Loucy (cell line): ENCODE results near the gene EDN3.

Source experiments
- H2AFZ ChIP-seq: fragments of 200-600 bp; sonication (generic); 2 replicates; pipeline ENCODE4 v1.6.0; 2016; ENCODE audit warnings: antibody characterized with exemption, mild to moderate bottlenecking, low read length, moderate library complexity
- H3F3A ChIP-seq: fragments of 200-600 bp; 2 replicates; pipeline ENCODE4 v1.6.0; 2016; ENCODE audit warnings: antibody characterized with exemption, low read depth, mild to moderate bottlenecking
- H3K27me3 ChIP-seq: fragments of 200-600 bp; sonication (generic); 2 replicates; pipeline ENCODE4 v1.6.1; 2014; ENCODE audit warnings: low read length, mild to moderate bottlenecking; ENCODE audit not compliant: insufficient read depth, poor library complexity, severe bottlenecking
- H3K36me3 ChIP-seq: fragments of 200-600 bp; sonication (generic); 2 replicates; pipeline ENCODE4 v1.6.1; 2016; ENCODE audit warnings: low read length; ENCODE audit not compliant: insufficient read depth
- H3K4me1 ChIP-seq: fragments of 200-600 bp; sonication (generic); 2 replicates; pipeline ENCODE4 v1.5.1; 2014; ENCODE audit warnings: low read length, mild to moderate bottlenecking; ENCODE audit not compliant: insufficient read depth, poor library complexity, severe bottlenecking
- H3K4me2 ChIP-seq: fragments of 200-600 bp; sonication (generic); 2 replicates; pipeline ENCODE4 v1.6.0; 2014; ENCODE audit warnings: antibody characterized with exemption, low read length, low read depth, mild to moderate bottlenecking; ENCODE audit not compliant: poor library complexity, severe bottlenecking
- H3K4me3 ChIP-seq: fragments of 200-600 bp; sonication (generic); 2 replicates; pipeline ENCODE4 v1.5.1; 2014; ENCODE audit warnings: low read length, mild to moderate bottlenecking, mixed read lengths; ENCODE audit not compliant: poor library complexity, severe bottlenecking
- H3K79me2 ChIP-seq: fragments of 200-600 bp; sonication (generic); 2 replicates; pipeline ENCODE4 v1.6.1; 2014; ENCODE audit warnings: low read length; ENCODE audit not compliant: insufficient read depth
- H3K9ac ChIP-seq: fragments of 200-600 bp; sonication (generic); 2 replicates; pipeline ENCODE4 v1.6.0; 2014; ENCODE audit warnings: mild to moderate bottlenecking, low read depth, low read length, moderate library complexity; ENCODE audit not compliant: poor library complexity, severe bottlenecking
- H3K9me2 ChIP-seq: fragments of 200-600 bp; sonication (generic); replicated peaks from 2 replicates; pipeline ENCODE4 v1.6.1; 2016; ENCODE audit warnings: low read depth, low read length, mixed read lengths
- H3K9me3 ChIP-seq: fragments of 200-600 bp; sonication (generic); 2 replicates; pipeline ENCODE4 v1.6.1; 2014; ENCODE audit warnings: mild to moderate bottlenecking, antibody characterized with exemption, low read length, low read depth; ENCODE audit not compliant: insufficient read depth
- H4K20me1 ChIP-seq: fragments of 200-600 bp; sonication (generic); 2 replicates; pipeline ENCODE4 v1.6.0; 2014; ENCODE audit warnings: antibody characterized with exemption, low read length, mild to moderate bottlenecking; ENCODE audit not compliant: insufficient read depth, poor library complexity, severe bottlenecking
- CTCF ChIP-seq: fragments of 200-600 bp; sonication (generic); conservative IDR thresholded peaks from 2 replicates; pipeline ENCODE4 v1.5.1; 2014; ENCODE audit warnings: mild to moderate bottlenecking, antibody characterized with exemption, low read length
- EZH2phosphoT487 ChIP-seq: fragments of 200-600 bp; IDR thresholded peaks from 2 replicates; pipeline ENCODE4 v1.6.1; 2018; ENCODE audit warnings: antibody characterized with exemption, mild to moderate bottlenecking, moderate library complexity, borderline replicate concordance

Gene EDN3

GRCh38 chr20:59363101-59363500 is 62.7 kb downstream of the EDN3 start:
- Histone ChIP-seq H3K36me3 (no peaks in the 10 kb centered on the region), H3K9me3 (no peaks in the 10 kb centered on the region), H2AFZ (no peak overlapping the region), H4K20me1 (no peaks in the 10 kb centered on the region), H3K9ac (no peak overlapping the region), H3K4me2 (no peak overlapping the region), H3F3A (no peaks in the 10 kb centered on the region), H3K4me3 (no peak overlapping the region), H3K27me3 (no peaks in the 10 kb centered on the region), H3K9me2 (no peaks in the 10 kb centered on the region), H3K4me1 (no peaks in the 10 kb centered on the region), H3K79me2 (no peaks in the 10 kb centered on the region)
- TF ChIP-seq CTCF = no peak
- TF ChIP-seq EZH2phosphoT487 = no peak

DNA sequence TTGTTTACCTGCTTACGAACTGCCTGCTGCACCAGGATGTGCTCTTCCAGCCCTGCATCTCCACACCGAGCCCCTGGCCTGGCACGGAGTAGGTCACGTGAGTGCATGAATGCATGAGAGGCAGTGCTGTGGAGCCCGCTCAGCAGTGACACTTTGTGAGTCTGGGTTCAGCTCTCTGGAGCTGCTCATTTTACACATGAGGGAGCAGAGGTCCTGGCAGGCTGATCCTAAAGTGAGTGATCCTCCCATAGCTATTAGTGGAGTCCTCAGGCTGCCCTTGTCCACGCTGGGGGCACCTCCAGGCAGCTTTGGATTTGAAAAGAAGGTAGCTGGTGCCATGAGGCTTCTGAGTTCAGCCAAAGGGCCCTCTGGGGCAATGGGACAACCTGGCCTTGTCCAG is 64.2 kb downstream of the EDN3 start:
- no peaks in the 10 kb centered on the region for H3K9me2 ChIP-seq
- H3K4me3 ChIP-seq = no peak overlapping the region
- H3K9ac ChIP-seq = no peak overlapping the region
- no peak overlapping the region for H2AFZ ChIP-seq
- H3F3A ChIP-seq = no peaks in the 10 kb centered on the region
- H3K36me3 ChIP-seq = no peaks in the 10 kb centered on the region
- no peak overlapping the region for H3K4me2 ChIP-seq
- TF ChIP-seq CTCF = no peak
- no peak for TF ChIP-seq EZH2phosphoT487
- H3K9me3 ChIP-seq = no peaks in the 10 kb centered on the region
- no peaks in the 10 kb centered on the region for H3K27me3 ChIP-seq
- H3K79me2 ChIP-seq = no peaks in the 10 kb centered on the region
- H3K4me1 ChIP-seq = no peaks in the 10 kb centered on the region
- no peaks in the 10 kb centered on the region for H4K20me1 ChIP-seq

DNA sequence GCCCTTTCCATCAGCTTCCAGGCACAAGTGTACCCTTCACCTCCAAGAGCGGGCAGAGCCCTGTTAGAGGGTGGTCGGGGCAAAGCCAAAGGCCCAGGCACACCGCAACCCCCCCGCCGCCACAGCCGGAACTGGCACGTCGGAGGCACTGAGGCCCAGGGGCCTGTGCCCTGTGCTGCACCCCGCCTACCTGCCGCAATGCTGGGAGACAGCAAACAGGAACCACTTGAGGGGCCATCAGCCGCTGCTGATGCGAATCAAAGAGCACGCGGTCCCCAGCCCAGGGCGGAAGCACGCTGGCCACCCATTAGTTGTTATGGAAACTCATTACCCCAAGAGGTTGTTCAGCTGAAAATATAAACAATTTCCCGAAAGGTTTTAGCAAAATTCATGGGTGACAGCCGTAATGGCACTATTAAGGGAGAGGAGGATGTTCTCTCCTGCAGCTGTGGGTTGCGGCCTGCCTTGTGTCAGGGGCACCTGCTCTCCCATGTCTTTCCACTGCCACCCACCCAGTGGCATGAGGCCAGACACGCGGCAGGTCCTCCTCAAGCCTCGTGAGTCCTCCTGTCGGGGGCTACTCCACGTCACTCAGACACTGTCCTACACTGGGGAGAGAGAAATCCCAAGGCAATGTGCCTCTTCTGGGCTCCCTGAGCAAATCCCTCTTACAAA is 65.3 kb downstream of the EDN3 start:
- H3K4me1 ChIP-seq = no peaks in the 10 kb centered on the region
- H3K9ac ChIP-seq = no peak overlapping the region
- no peak overlapping the region for H2AFZ ChIP-seq
- no peaks in the 10 kb centered on the region for H3K27me3 ChIP-seq
- H3F3A ChIP-seq = no peaks in the 10 kb centered on the region
- H3K9me2 ChIP-seq = no peaks in the 10 kb centered on the region
- H3K4me3 ChIP-seq = no peak overlapping the region
- H3K36me3 ChIP-seq = no peaks in the 10 kb centered on the region
- H3K4me2 ChIP-seq = no peak overlapping the region
- no peaks in the 10 kb centered on the region for H3K79me2 ChIP-seq
- no peaks in the 10 kb centered on the region for H4K20me1 ChIP-seq
- TF ChIP-seq CTCF (no peak), EZH2phosphoT487 (no peak)
- H3K9me3 ChIP-seq = no peaks in the 10 kb centered on the region
